Neural crest cell (in vitro differentiated cells): Measurements from ENCODE around the gene TNS3. TPM values are rescaled to one million over a fixed set of nuclear protein-coding genes. Genes with fewer than 3 reads are reported as not detected.

Source experiments
- DNase-seq: peaks from one replicate; pipeline ENCODE4 v3.0.0; 2021; ENCODE audit warnings: low read depth, mixed read lengths, low spot score
- H3K27ac Mint-ChIP-seq: one replicate; pipeline ENCODE4 v1.8.0; 2021; ENCODE audit warnings: mild to moderate bottlenecking, mixed read lengths; ENCODE audit not compliant: unreplicated experiment
- H3K27me3 Mint-ChIP-seq: 2 replicates; pipeline ENCODE4 v1.8.0; 2021; ENCODE audit warnings: low read depth, mild to moderate bottlenecking, mixed read lengths
- H3K36me3 Mint-ChIP-seq: 2 replicates; pipeline ENCODE4 v1.8.0; 2021; ENCODE audit warnings: low read depth, mild to moderate bottlenecking, mixed read lengths
- H3K4me1 Mint-ChIP-seq: 2 replicates; pipeline ENCODE4 v1.8.0; 2021; ENCODE audit warnings: mixed read lengths
- H3K4me3 Mint-ChIP-seq: one replicate; pipeline ENCODE4 v1.8.0; 2021; ENCODE audit warnings: mild to moderate bottlenecking, mixed read lengths
- H3K9me3 Mint-ChIP-seq: 2 replicates; pipeline ENCODE4 v1.8.0; 2021; ENCODE audit warnings: mixed read lengths
- total RNA-seq: library from RNA; stranded (reverse); gene quantifications from 2 replicates; pipeline ENCODE4 v1.2.1, GENCODE V29; 2021
- TF ChIP-seq, protein P1 (sequence below): fragments of 200-600 bp; sonication (generic); conservative IDR thresholded peaks from 2 replicates; pipeline ENCODE4 v1.5.0; 2021; ENCODE audit warnings: antibody characterized with exemption, mild to moderate bottlenecking

TNS3 gene
- total RNA-seq, 1 donor from 2014 or later: 26.4 TPM

DNA sequence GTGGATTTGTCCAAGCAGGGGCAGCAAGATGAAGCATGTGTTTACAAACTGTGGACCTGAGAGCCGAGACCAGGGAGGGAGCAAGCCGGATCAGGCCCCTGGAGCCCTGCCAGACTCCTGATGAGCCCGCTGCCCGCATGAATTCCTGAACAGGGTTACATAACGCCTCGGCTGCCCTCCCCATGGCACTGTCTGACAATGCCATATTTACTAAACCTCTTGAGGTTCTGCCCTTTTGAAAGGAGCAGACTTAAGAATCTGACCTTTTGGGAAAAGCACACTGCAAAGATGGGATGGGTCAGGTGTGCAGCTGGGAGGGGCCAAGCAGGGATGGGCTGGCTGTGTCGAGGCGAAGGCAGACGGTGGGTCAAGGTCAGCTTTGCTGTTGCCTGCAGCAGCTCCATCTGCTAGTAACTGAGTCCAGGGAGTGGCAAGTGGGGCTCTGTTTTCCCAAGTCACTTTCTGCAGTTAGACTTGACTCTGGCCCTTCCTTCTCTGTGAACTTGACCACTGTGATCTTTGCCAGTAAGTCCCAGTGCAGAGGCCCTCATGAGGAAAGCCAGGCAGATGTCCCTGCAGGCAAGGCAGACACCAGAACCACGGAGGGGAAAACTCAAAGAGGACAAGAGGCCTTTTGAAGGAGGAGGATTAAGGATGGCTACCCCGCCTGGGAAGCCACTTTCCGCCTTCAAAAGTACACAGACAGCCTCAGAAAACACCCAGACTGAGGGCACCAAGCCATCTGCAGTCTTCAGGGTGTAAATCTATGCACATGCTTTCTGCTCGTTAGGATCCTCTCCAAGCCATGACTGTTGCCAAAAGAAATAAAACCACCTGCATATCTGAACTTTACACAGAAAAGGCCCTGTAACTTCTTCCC lies 175.8 kb downstream of the TNS3 start:
- TF ChIP-seq, protein P1, sequence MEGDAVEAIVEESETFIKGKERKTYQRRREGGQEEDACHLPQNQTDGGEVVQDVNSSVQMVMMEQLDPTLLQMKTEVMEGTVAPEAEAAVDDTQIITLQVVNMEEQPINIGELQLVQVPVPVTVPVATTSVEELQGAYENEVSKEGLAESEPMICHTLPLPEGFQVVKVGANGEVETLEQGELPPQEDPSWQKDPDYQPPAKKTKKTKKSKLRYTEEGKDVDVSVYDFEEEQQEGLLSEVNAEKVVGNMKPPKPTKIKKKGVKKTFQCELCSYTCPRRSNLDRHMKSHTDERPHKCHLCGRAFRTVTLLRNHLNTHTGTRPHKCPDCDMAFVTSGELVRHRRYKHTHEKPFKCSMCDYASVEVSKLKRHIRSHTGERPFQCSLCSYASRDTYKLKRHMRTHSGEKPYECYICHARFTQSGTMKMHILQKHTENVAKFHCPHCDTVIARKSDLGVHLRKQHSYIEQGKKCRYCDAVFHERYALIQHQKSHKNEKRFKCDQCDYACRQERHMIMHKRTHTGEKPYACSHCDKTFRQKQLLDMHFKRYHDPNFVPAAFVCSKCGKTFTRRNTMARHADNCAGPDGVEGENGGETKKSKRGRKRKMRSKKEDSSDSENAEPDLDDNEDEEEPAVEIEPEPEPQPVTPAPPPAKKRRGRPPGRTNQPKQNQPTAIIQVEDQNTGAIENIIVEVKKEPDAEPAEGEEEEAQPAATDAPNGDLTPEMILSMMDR: no peak
- Mint-ChIP-seq H3K4me3 (no peak overlapping the region), H3K27me3 (no peaks in the 10 kb centered on the region), H3K27ac (no peak overlapping the region), H3K9me3 (no peaks in the 10 kb centered on the region), H3K4me1 (peaks cover 23% of the 10 kb centered on the region), H3K36me3 (no peaks in the 10 kb centered on the region)
- DNase-seq: no peak

DNA sequence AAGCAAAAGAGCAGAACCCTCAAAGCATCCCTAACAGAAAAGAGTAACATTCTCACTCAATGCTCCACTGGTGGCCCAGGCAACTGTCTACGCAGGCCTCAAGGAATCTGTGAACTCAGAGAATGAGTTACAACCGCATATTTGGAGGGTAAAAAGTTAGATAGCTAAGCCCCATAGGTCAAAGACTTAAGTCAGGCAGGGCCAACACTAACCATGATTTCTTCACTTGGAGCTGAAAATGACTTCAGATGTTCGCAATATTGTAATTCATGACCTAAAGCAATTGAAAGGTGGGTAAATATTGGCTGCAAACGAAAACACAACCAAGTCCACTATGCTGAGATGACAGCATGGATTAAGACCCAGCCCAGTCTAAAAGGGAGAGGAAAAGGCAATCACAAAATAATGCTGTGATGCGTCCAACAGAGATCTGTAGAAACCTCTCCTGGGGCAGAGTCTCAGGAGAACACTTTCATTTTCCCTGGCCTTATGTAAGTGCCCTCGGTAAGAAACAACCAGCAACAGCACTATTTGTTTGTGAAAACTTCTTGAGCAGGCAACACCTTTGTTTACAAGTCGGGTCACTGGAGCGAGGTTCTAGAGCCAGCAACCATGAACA lies 176.5 kb downstream of the TNS3 start:
- H3K27ac Mint-ChIP-seq: no peak overlapping the region
- no peak for DNase-seq
- no peaks in the 10 kb centered on the region for H3K36me3 Mint-ChIP-seq
- H3K9me3 Mint-ChIP-seq: no peaks in the 10 kb centered on the region
- peaks cover 23% of the 10 kb centered on the region for H3K4me1 Mint-ChIP-seq
- no peak overlapping the region for H3K4me3 Mint-ChIP-seq
- TF ChIP-seq, protein P1: no peak
- no peaks in the 10 kb centered on the region for H3K27me3 Mint-ChIP-seq

DNA sequence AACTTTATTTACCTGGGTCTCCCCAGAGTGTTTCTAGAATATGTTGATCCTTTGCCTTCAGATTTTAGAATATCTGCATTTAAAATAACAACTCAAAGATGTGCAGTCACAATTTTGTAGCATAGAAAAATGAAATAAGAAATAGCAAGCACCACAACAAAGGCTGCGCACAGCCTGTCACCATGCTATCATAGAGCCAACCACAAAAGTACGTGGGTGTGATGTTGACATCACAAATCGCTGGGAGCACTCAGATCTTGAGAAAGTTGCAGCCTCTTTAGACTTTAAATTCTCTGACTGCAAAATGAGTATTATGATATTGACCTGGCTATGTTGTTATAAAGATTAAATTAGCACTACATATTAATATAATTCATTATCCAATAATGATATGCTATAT lies 177.9 kb downstream of the TNS3 start:
- H3K4me3 Mint-ChIP-seq: no peak overlapping the region
- no peaks in the 10 kb centered on the region for H3K9me3 Mint-ChIP-seq
- no peaks in the 10 kb centered on the region for H3K27me3 Mint-ChIP-seq
- TF ChIP-seq, protein P1: no peak
- peaks cover 23% of the 10 kb centered on the region for H3K4me1 Mint-ChIP-seq
- peaks cover 10% of the 10 kb centered on the region for H3K36me3 Mint-ChIP-seq
- no peak for DNase-seq
- H3K27ac Mint-ChIP-seq: no peak overlapping the region

DNA sequence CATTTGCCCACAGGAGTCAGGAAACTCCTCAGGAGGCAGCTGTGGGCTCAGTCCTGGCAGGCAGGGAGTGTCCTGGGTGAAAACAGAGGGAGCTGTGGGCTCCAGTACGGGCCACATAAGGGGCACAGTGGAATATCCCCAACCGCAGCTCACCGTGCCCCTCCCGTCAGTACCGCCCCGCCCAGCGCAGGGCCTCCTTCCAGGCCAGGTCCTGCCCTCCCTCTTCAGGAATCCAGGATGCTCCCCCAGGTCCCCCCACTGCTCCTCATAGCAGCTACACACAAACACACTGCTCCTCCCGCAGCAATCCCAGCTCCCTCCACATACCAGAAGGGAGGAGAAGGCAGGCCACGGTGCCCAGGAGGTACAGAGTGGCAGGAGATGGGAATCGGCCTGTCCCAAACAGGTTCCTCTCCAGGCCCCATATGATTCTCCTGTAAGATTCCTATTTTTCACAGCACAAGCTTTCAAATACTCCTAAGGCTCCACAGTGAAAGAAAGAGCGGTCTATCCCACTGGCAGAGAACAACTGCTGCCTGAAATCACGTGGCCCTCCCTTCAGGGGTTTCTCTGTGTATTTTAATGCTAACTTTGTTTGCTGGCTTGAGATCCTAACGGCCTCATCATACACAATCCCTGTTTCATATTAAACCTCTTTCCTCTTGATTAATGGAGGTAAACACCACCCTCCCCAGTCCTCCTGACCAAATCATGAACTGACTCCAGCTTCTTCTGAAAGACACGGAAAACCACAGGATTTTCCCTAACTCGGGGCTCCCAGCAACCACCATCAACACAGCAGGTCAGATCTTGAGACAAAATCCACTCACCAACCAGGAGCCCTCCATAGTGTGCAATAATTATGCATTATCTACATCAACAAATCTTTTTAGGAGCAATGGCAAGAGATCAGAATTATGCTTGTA lies 178.7 kb downstream of the TNS3 start:
- TF ChIP-seq, protein P1: no peak
- no peak for DNase-seq
- Mint-ChIP-seq H3K9me3 (no peaks in the 10 kb centered on the region), H3K27ac (no peak overlapping the region), H3K36me3 (peaks cover 14% of the 10 kb centered on the region), H3K27me3 (no peaks in the 10 kb centered on the region), H3K4me3 (no peak overlapping the region), H3K4me1 (peaks cover 17% of the 10 kb centered on the region)
